ENCODE measurements around the gene HELZ.

GRCh38 chr17:67137026-67137370, 108.0 kb downstream of the HELZ start:
- TF ChIP-seq CTCF (IDR thresholded peaks at IDR 0.05) (no peak), POLR2A (IDR thresholded peaks at IDR 0.05) (no peak), EP300 (IDR thresholded peaks at IDR 0.05) (no peak), POLR2AphosphoS5 (IDR thresholded peaks at IDR 0.05) (no peak)
